Nephron progenitor cell (in vitro differentiated cells): ENCODE data around the gene MAP9.

Experiments used
- DNase-seq: peaks from one replicate; pipeline ENCODE4 v3.0.0; 2021
- H3K27ac Mint-ChIP-seq: 2 replicates; pipeline ENCODE4 v1.8.0; 2021; ENCODE audit warnings: mild to moderate bottlenecking, moderate library complexity, mixed read lengths
- H3K27me3 Mint-ChIP-seq: 2 replicates; pipeline ENCODE4 v1.8.0; 2021; ENCODE audit warnings: mild to moderate bottlenecking, low read depth, mixed read lengths; ENCODE audit not compliant: poor library complexity
- H3K36me3 Mint-ChIP-seq: 2 replicates; pipeline ENCODE4 v1.8.0; 2021; ENCODE audit warnings: low read depth, mixed read lengths
- H3K4me1 Mint-ChIP-seq: 2 replicates; pipeline ENCODE4 v1.8.0; 2021; ENCODE audit warnings: mixed read lengths
- H3K4me3 Mint-ChIP-seq: 2 replicates; pipeline ENCODE4 v1.8.0; 2021; ENCODE audit warnings: mild to moderate bottlenecking, moderate library complexity, mixed read lengths
- H3K9me3 Mint-ChIP-seq: 2 replicates; pipeline ENCODE4 v1.8.0; 2021; ENCODE audit warnings: mild to moderate bottlenecking, moderate library complexity, mixed read lengths
- CTCF ChIP-seq: fragments of 200-600 bp; sonication (generic); IDR thresholded peaks from 2 replicates; pipeline ENCODE4 v1.5.0; 2021; ENCODE audit warnings: antibody characterized with exemption

MAP9 gene

GRCh38 chr4:155400893-155401292, 24.1 kb upstream of the MAP9 start:
- peaks cover 10% of the 10 kb centered on the region for H3K9me3 Mint-ChIP-seq
- H3K27me3 Mint-ChIP-seq = peaks cover 15% of the 10 kb centered on the region
- H3K4me3 Mint-ChIP-seq = no peak overlapping the region
- no peak overlapping the region for H3K27ac Mint-ChIP-seq
- no peaks in the 10 kb centered on the region for H3K4me1 Mint-ChIP-seq
- no peak for TF ChIP-seq CTCF
- DNase-seq = no peak
- H3K36me3 Mint-ChIP-seq = no peaks in the 10 kb centered on the region

GRCh38 chr4:155399974-155400697, 23.4 kb upstream of the MAP9 start:
- no peak for DNase-seq
- H3K4me3 Mint-ChIP-seq = no peak overlapping the region
- H3K9me3 Mint-ChIP-seq = peaks cover 10% of the 10 kb centered on the region

GRCh38 chr4:155392481-155393184, 15.9 kb upstream of the MAP9 start:
- Mint-ChIP-seq H3K36me3 (no peaks in the 10 kb centered on the region), H3K27me3 (peaks cover 21% of the 10 kb centered on the region), H3K27ac (no peak overlapping the region), H3K9me3 (peaks cover 10% of the 10 kb centered on the region), H3K4me1 (no peaks in the 10 kb centered on the region), H3K4me3 (no peak overlapping the region)
- no peak for DNase-seq
- TF ChIP-seq CTCF = no peak

More at GRCh38 chr4:155399974-155400697, 23.4 kb upstream of the MAP9 start:
- Mint-ChIP-seq H3K27me3 (peaks cover 15% of the 10 kb centered on the region), H3K4me1 (no peaks in the 10 kb centered on the region), H3K27ac (no peak overlapping the region), H3K36me3 (no peaks in the 10 kb centered on the region)
- no peak for TF ChIP-seq CTCF

- no peak for DNase-seq
- no peaks in the 10 kb centered on the region for H3K4me1 Mint-ChIP-seq
- no peak overlapping the region for H3K4me3 Mint-ChIP-seq
- H3K9me3 Mint-ChIP-seq = peaks cover 5% of the 10 kb centered on the region
- H3K27me3 Mint-ChIP-seq = peaks cover 21% of the 10 kb centered on the region
- no peak overlapping the region for H3K27ac Mint-ChIP-seq
- no peaks in the 10 kb centered on the region for H3K36me3 Mint-ChIP-seq
- TF ChIP-seq CTCF = no peak
Measured at GRCh38 chr4:155391932-155392331, 15.2 kb upstream of the MAP9 start.

- Mint-ChIP-seq H3K27me3 (peaks cover 15% of the 10 kb centered on the region), H3K27ac (no peak overlapping the region), H3K9me3 (no peaks in the 10 kb centered on the region), H3K4me1 (no peaks in the 10 kb centered on the region), H3K36me3 (no peaks in the 10 kb centered on the region), H3K4me3 (no peak overlapping the region)
- no peak for DNase-seq
- no peak for TF ChIP-seq CTCF
Measured at GRCh38 chr4:155388162-155388561, 11.4 kb upstream of the MAP9 start.
